Stimulated activated naive CD4-positive, alpha-beta T cell treated with Interleukin-2 at 50 U/mL for 16 hours (primary cell): Measurements from ENCODE around the gene FBXL7.

Experiments used
- DNase-seq: peaks from one replicate; lab custom pipeline; 2025; lab: John Stamatoyannopoulos, UW

Gene FBXL7

GRCh38 chr5:15614679-15615078, 114.7 kb downstream of the FBXL7 start:
- no peak for DNase-seq

DNA sequence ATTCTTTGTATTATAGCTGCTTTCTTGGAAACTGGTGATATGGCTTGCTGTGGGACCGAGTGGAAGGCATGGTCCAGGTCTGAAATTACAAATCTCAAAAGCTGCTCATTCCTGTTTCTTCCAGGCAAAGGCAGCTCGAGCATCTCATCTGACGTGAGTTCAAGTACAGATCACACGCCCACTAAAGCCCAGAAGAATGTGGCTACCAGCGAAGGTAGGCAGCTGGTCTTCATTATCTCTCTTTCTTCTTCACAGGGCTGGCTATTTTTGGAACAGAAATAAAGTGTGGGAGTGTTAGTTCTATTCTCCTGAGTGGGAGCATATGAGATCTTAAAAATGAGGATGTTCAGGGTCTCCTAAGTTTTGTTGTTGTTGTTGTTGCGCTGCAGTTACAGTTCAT, 115.9 kb downstream of the FBXL7 start:
- DNase-seq = no peak

- DNase-seq = no peak
Measured at GRCh38 chr5:15618938-15619337, 119.0 kb downstream of the FBXL7 start.

DNA sequence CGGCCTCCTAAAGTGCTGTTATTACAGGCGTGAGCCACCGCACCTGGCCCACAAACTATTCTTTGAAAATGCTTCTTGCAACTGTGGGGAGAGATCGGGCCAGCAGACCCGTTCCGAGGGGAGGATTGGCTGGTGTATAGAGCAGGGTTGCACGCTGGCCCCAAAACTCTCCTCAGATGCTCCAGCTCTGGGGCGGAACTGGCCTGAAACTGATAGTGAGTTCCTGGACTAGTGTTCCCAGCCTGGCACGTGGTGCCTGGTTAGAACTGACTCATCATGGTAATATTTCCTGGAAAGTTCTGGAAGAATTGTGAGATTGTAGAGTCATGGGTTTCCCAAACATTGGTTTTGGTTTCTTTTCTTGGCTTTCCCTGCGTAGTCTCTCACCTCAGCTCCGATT, 120.5 kb downstream of the FBXL7 start:
- no peak for DNase-seq

- DNase-seq = no peak
Measured at GRCh38 chr5:15621094-15621493, 121.1 kb downstream of the FBXL7 start.

DNA sequence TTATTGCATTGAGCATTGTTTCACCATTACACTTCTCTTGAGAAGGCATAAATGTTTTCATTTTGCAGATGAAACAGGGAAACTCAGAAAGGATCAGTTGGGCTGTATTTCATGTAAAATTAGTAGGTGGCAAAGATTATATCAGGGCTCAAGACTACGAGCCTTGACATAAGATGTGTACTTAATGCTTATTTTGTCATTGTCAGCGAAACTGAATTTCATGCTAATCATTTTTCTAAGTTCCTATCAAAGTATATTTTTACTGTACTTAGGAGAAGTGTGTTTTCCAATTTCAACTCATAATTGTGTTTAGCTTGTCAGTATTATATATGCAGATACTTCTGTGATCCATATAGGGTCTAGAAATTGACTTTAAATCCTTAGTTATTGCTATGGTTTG, 123.8 kb downstream of the FBXL7 start:
- no peak for DNase-seq

DNA sequence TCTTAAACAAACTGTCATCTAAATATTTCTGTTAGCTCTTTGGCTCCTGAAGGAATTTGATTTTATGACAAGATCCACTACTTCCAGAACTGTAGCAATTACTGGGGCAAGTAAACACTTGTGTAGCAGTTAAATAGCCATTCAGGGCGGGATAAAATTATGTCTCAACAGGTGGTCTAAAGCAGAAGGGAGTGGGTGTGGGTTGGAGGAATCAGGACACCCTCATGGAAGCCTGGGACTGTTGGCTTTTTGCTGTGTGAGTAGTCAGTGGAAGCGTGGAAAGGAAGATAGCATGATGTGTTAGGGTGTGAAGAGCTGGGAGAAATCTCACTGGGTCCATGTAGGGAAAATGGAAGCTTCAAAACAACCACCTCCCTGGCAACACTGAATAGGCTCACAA, 127.1 kb downstream of the FBXL7 start:
- no peak for DNase-seq

DNA sequence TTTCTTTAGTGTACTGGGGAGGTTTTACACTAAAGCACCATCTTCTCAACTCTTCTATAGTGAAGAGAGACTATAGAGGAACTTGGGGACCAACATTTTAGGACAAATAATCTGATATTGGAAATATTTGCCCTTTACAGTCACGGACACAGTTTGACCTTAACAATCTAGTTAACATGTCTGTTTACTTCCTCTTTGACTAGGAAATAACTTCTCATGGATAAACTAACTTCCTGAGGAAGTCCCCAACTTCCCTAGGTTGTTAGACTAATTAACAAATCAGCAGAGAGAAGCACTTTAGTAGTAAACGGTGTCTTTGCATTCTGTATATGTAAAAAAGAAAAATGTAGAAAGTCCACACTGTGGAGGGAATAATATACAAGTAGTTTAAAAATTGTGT, 127.7 kb downstream of the FBXL7 start:
- no peak for DNase-seq

- DNase-seq = no peak
Measured at GRCh38 chr5:15630441-15630840, 130.5 kb downstream of the FBXL7 start.

DNA sequence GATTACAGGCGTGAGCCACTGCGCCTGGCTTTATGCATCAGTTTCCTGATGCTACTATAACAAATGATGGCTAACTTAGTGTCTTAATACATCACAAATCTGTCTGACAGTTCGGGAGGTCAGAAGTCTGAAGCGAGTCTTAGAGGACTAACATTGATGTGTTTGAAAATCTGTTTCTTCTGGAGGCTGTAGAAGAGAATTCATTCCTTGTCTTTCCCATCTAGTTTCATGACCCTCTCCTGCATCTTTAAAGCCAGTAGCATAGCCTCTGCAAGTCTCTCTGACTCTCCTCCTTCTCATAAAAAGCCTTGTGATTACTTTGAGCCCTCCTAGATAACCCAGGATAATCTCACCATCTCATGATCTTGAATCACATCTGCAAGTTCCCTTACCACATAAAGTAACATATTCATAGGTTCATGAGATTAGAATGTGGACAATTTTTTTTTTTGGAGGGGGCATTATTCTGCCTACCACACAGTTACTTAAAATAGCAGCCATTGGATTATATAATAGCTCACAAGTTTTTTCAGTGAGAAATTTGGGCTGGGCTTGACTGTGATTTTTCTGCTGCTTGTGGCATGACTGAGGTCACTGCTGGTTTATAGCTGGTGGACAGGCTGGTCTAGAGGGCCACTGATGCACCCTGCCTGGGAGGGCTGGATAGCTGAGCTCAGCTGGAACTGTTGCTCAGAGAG, 134.8 kb downstream of the FBXL7 start:
- DNase-seq = no peak

DNA sequence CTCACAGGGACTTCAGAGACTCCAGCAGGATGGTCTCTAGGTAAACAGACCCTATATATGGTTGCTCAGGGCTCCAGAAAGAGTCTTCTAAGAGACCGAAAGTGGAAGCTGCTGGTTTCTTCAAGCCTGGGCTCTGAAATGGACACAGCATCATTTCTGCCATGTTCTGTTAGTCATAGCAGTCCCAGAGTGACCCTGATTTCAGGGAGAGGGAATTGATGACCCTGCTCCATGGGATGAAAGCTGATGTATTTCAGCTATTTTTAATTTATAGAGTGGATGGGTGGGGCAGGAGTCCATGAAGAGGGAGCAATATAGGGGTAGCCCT, 135.3 kb downstream of the FBXL7 start:
- DNase-seq = no peak

- DNase-seq = no peak
Measured at GRCh38 chr5:15637345-15637744, 137.4 kb downstream of the FBXL7 start.

GRCh38 chr5:15637886-15638285, 137.9 kb downstream of the FBXL7 start:
- no peak for DNase-seq

- DNase-seq = no peak
Measured at GRCh38 chr5:15638296-15638695, 138.3 kb downstream of the FBXL7 start.

- DNase-seq = no peak
Measured at GRCh38 chr5:15639288-15639687, 139.3 kb downstream of the FBXL7 start.

DNA sequence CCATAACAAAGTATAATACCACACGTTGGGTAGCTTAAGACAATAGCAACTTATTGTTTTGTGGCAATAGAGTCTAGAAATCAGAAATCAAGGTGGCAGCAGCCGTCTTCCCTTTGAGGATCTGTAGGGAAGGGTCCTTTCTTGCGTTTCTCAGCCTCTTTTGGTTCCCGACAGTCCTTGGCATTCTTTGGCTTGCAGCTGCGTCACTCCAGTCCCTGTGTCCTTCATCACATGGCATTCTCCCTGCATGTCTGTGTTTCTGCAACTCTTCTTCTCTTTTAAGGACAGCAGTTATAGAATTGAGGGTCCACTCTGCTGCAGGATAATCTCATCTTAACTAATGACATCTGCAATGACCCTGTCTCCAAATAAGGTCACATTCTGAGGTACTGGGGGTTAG, 140.1 kb downstream of the FBXL7 start:
- DNase-seq = no peak

DNA sequence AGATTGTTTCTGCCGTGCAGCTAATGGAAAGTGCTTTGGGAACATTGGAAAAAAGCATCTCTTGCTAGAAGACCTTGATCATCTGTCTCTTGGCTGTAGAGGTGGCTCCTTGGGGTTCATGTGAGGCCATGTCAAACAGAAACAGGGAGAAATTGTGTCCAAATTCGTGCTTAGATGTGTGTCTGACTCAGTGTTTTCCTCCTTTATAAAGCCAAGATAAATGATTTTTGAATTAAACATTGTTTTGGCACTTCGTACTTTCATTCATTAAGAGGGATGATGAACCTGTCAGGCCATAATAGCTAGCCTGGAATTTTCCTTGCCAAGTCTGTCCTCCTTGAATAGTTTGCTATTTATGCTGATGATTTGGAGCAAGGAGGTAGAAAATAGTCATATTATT, 143.8 kb downstream of the FBXL7 start:
- no peak for DNase-seq

- no peak for DNase-seq
Measured at GRCh38 chr5:15645381-15646160, 145.6 kb downstream of the FBXL7 start.

DNA sequence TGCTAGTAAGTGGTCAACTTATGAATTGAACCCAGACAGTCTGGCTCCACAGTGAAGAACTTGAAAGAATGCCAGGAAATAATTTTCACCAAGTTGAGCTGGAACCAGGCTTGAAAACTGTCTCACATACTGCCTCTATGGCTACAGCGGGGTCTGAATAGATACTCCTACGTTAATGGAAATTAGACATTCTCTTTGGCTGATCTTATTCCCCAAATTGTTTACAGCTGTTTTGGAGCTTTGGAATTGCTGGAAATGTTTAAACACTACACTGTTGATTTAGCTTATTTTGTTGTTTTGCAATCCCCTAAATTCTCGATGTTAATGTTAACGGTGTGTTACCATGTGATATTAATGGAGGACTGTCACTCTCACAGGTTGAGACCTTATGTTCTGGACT, 146.4 kb downstream of the FBXL7 start:
- no peak for DNase-seq

DNA sequence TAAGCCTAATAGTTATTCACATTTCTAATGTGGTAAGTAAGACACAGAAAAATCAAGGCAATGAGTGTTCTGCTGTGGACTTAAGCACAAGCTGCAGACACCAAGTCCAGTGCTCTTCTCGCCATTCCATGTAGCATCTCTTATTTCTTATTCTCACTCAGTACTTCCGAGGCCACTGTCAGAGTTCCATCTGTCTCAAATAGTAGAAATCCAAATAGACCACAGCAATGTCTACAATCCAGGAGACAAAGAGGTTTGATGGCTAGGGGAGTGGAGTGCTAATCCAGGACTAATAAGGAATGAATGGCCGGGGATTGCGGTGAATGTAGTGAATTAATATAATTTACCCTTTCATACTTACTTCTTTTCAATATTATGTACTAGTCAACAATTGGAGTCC, 147.3 kb downstream of the FBXL7 start:
- no peak for DNase-seq

GRCh38 chr5:15650266-15650665, 150.3 kb downstream of the FBXL7 start:
- no peak for DNase-seq

- DNase-seq = no peak
Measured at GRCh38 chr5:15654779-15655178, 154.8 kb downstream of the FBXL7 start.

- DNase-seq = no peak
Measured at GRCh38 chr5:15655683-15656082, 155.7 kb downstream of the FBXL7 start.

DNA sequence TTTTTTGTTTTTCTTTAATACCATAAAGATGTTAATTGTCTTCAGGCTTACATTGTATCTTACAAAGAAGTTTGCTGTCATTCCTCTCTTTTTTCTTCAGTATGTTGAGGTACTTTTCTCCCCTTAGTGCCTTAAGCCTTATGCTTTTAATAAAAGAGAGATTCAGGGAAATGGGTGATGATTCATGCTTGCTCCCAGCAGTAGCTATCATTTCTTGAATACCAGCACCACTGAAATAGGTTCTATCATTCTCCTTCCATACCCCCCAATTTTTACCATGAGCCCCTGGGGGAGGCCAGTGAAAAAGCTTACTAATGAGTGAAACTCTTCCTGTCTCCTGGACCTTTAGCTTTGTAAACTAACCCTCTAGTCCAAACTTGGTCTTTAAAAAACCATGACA, 165.0 kb downstream of the FBXL7 start:
- no peak for DNase-seq
